GM12892 (cell line): ENCODE results near the gene ANXA7.

Experiments
- POLR2A ChIP-seq: IDR thresholded peaks from 2 replicates; pipeline ENCODE4 v1.6.1; 2011; ENCODE audit warnings: low read depth, low read length, control low read depth
- POLR2AphosphoS5 ChIP-seq: IDR thresholded peaks from 2 replicates; pipeline ENCODE4 v1.6.1; 2011; ENCODE audit warnings: low read depth, low read length, control low read depth

DNA sequence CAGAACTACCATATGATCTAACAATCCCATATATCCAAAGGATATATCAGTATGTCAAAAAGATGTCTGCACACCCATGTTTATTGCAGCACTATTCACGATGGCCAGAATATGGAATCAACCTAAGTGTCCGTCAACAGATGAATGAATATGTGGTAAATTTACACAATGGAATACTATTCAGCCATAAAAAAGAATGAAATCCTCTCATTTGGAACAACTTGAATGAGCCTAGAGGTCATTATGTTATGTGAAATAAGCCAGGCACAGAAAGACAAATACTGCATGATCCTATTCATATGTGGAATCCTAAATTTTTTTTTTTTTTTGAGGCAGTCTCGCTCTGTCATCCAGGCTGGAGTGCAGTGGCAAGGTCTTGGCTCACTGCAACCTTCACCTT lies 48.9 kb downstream of the ANXA7 start:
- no peak for TF ChIP-seq POLR2A
- TF ChIP-seq POLR2AphosphoS5 = no peak
